Lower lobe of right lung (tissue), 2 donors: ENCODE data around the gene MCAT. TPM values are rescaled to one million over a fixed set of nuclear protein-coding genes. Genes with fewer than 3 reads are reported as not detected.

Experiments
- ATAC-seq, 2 donors: fragments of 200-7000 bp; cut with Tn5 transposase; one replicate each; pipeline ENCODE4 v1.9.1; 2020 to 2022; ENCODE audit warnings: mild to moderate bottlenecking in 2 of 2, moderate library complexity in 2 of 2
- DNase-seq: peaks from one replicate; pipeline ENCODE4 v3.0.0-alpha.2; 2020
- H3K27ac ChIP-seq: fragments of 200-600 bp; one replicate; pipeline ENCODE4 v1.8.0; 2022
- H3K27me3 ChIP-seq: fragments of 200-600 bp; one replicate; pipeline ENCODE4 v1.8.0; 2022; ENCODE audit warnings: low read depth
- H3K36me3 ChIP-seq: fragments of 200-600 bp; one replicate; pipeline ENCODE4 v1.8.0; 2022; ENCODE audit warnings: mild to moderate bottlenecking
- H3K4me1 ChIP-seq: fragments of 200-600 bp; one replicate; pipeline ENCODE4 v1.8.0; 2022
- H3K4me3 ChIP-seq: fragments of 200-600 bp; one replicate; pipeline ENCODE4 v1.8.0; 2022; ENCODE audit warnings: mild to moderate bottlenecking
- H3K9me3 ChIP-seq: fragments of 200-600 bp; one replicate; pipeline ENCODE4 v1.8.0; 2022
- CTCF ChIP-seq: fragments of 200-600 bp; IDR thresholded peaks from one replicate; pipeline ENCODE4 v1.8.0; 2022; ENCODE audit warnings: antibody characterized with exemption, mild to moderate bottlenecking
- intact Hi-C: fragments of 100-400 bp; cut with DNase I; formaldehyde crosslinking; loops from one replicate; pipeline ENCODE4 v1.11.0; 2022
- total RNA-seq: library from RNA; stranded (reverse); fragmentation: NEBNext Ultra II Directional; extraction: Animal tissue kit (Norgen Biotek cat#: 25700); gene quantifications from one replicate; pipeline ENCODE4 v1.2.1, GENCODE V29; 2021
- donor health status: DM: no; HTN: yes; CAD: no; lungs with severe emphysema.

MCAT gene
- total RNA-seq, 1 donor from 2014 or later = 11.7 TPM

- intact Hi-C loops = no loop called here
- H3K4me1 ChIP-seq = peaks cover 30% of the 10 kb centered on the region
- no peak for TF ChIP-seq CTCF
- DNase-seq (no peak), ATAC-seq (no peak)
- no peak overlapping the region for H3K27ac ChIP-seq
- H3K36me3 ChIP-seq = peaks cover 47% of the 10 kb centered on the region
- H3K9me3 ChIP-seq = no peaks in the 10 kb centered on the region
- H3K4me3 ChIP-seq = no peak overlapping the region
- H3K27me3 ChIP-seq = no peaks in the 10 kb centered on the region
These were observed 11.3 kb downstream of the MCAT start for GRCh38 chr22:43131773-43132501.

- H3K27ac ChIP-seq = no peak overlapping the region
- H3K4me3 ChIP-seq = no peak overlapping the region
- no peak for ATAC-seq
These were observed 13.5 kb downstream of the MCAT start for GRCh38 chr22:43129426-43130425.

GRCh38 chr22:43128928-43129424 lies 14.2 kb downstream of the MCAT start:
- intact Hi-C loops = no loop called here
- peaks cover 21% of the 10 kb centered on the region for H3K36me3 ChIP-seq
- ATAC-seq (peak; percentile 22 to 39), DNase-seq (no peak)
- H3K4me3 ChIP-seq = no peak overlapping the region
- no peak overlapping the region for H3K27ac ChIP-seq
- TF ChIP-seq CTCF = no peak
- peaks cover 19% of the 10 kb centered on the region for H3K4me1 ChIP-seq
- no peaks in the 10 kb centered on the region for H3K9me3 ChIP-seq
- no peaks in the 10 kb centered on the region for H3K27me3 ChIP-seq

More at GRCh38 chr22:43129426-43130425, 13.5 kb downstream of the MCAT start:
- H3K36me3 ChIP-seq = peaks cover 28% of the 10 kb centered on the region
- no peaks in the 10 kb centered on the region for H3K27me3 ChIP-seq
- H3K9me3 ChIP-seq = no peaks in the 10 kb centered on the region
- TF ChIP-seq CTCF = no peak
- peaks cover 19% of the 10 kb centered on the region for H3K4me1 ChIP-seq
- no peak for DNase-seq
- intact Hi-C loops = no loop called here

GRCh38 chr22:43128116-43128515 lies 15.1 kb downstream of the MCAT start:
- H3K4me3 ChIP-seq = no peak overlapping the region
- peaks cover 19% of the 10 kb centered on the region for H3K4me1 ChIP-seq
- H3K9me3 ChIP-seq = no peaks in the 10 kb centered on the region
- no peak for TF ChIP-seq CTCF
- peaks cover 15% of the 10 kb centered on the region for H3K36me3 ChIP-seq
- H3K27ac ChIP-seq = no peak overlapping the region
- no peak for DNase-seq
- H3K27me3 ChIP-seq = no peaks in the 10 kb centered on the region
- intact Hi-C loops = no loop called here
- no peak for ATAC-seq

- no peak for DNase-seq
- Histone ChIP-seq H3K4me3 (no peak overlapping the region), H3K4me1 (peaks cover 19% of the 10 kb centered on the region), H3K9me3 (no peaks in the 10 kb centered on the region), H3K27me3 (no peaks in the 10 kb centered on the region), H3K27ac (no peak overlapping the region), H3K36me3 (peaks cover 7% of the 10 kb centered on the region)
- intact Hi-C loops = no loop called here
- ATAC-seq = peak; percentile 5 to 8
- TF ChIP-seq CTCF = no peak
These were observed 15.9 kb downstream of the MCAT start for GRCh38 chr22:43127166-43127908.
